CD14-positive monocyte (primary cell): Measurements from ENCODE around the gene EPHA8. TPM values are rescaled to one million over a fixed set of nuclear protein-coding genes. Genes with fewer than 3 reads are reported as not detected.

Source experiments
- DNase-seq, 3 donors: peaks; one replicate each; pipeline ENCODE4 v3.0.0-alpha.2; 2011 to 2022
- H2AFZ ChIP-seq: 2 replicates; pipeline ENCODE4 v1.6.0; 2012; ENCODE audit warnings: mild to moderate bottlenecking, low read depth, low read length, inconsistent platforms; ENCODE audit not compliant: insufficient read depth, poor library complexity, severe bottlenecking
- H3K27ac ChIP-seq, 2 donors: 1 replicate in 1 of 2; 2 replicates in 1 of 2; pipeline ENCODE4 v1.5.1; 2012 to 2013; ENCODE audit warnings: low read length in 2 of 2, control low read depth in 1 of 2, inconsistent platforms in 1 of 2, low read depth in 1 of 2, mild to moderate bottlenecking in 1 of 2
- H3K27me3 ChIP-seq, 2 donors: one replicate each; pipeline versions ENCODE4 v1.6.0 to v1.6.1; 2011 to 2013; ENCODE audit warnings: low read length in 2 of 2; ENCODE audit not compliant: control insufficient read depth in 2 of 2, insufficient read depth in 2 of 2
- H3K36me3 ChIP-seq, 2 donors: replicated peaks in 1 of 2; 1 replicate in 1 of 2; 2 replicates in 1 of 2; pipeline versions ENCODE4 v1.5.1 to v1.6.1; 2012 to 2013; ENCODE audit warnings: low read length in 2 of 2, control low read depth in 1 of 2, inconsistent platforms in 1 of 2, mild to moderate bottlenecking in 1 of 2; ENCODE audit not compliant: insufficient read depth in 2 of 2, control insufficient read depth in 1 of 2
- H3K4me1 ChIP-seq, 2 donors: 1 replicate in 1 of 2; 2 replicates in 1 of 2; pipeline versions ENCODE4 v1.5.1 to v1.6.1; 2012 to 2013; ENCODE audit warnings: low read length in 2 of 2, control low read depth in 1 of 2, inconsistent platforms in 1 of 2, mild to moderate bottlenecking in 1 of 2, moderate library complexity in 1 of 2; ENCODE audit not compliant: insufficient read depth in 2 of 2, control insufficient read depth in 1 of 2
- H3K4me2 ChIP-seq: replicated peaks from 2 replicates; pipeline ENCODE3; 2012; ENCODE audit warnings: low read length, moderate library complexity, mild to moderate bottlenecking; ENCODE audit not compliant: poor library complexity, severe bottlenecking; ENCODE audit errors: extremely low read depth
- H3K4me3 ChIP-seq, 3 experiments: fragments of 200-600 bp in 1 of 3; sonication (generic) in 1 of 3; replicated peaks in 1 of 3; 1 replicate in 2 of 3; 2 replicates in 1 of 3; pipeline ENCODE4 v1.5.1; 2011 to 2013; ENCODE audit warnings: low read length in 3 of 3, mild to moderate bottlenecking in 3 of 3, control low read depth in 2 of 3, low read depth in 2 of 3, inconsistent platforms in 1 of 3, moderate library complexity in 1 of 3
- H3K79me2 ChIP-seq: 2 replicates; pipeline ENCODE4 v1.6.0; 2012; ENCODE audit warnings: mild to moderate bottlenecking, control low read depth, inconsistent platforms, low read length, moderate library complexity; ENCODE audit not compliant: insufficient read depth
- H3K9ac ChIP-seq: 2 replicates; pipeline ENCODE4 v1.6.0; 2017; ENCODE audit warnings: low read length, mild to moderate bottlenecking; ENCODE audit not compliant: insufficient read depth, poor library complexity, severe bottlenecking
- H3K9me3 ChIP-seq, 2 donors: replicated peaks in 1 of 2; 1 replicate in 1 of 2; 2 replicates in 1 of 2; pipeline versions ENCODE4 v1.5.1 to v1.6.1; 2012 to 2013; ENCODE audit warnings: low read length in 2 of 2, control low read depth in 1 of 2; ENCODE audit not compliant: control insufficient read depth in 1 of 2, insufficient read depth in 1 of 2
- H4K20me1 ChIP-seq: 2 replicates; pipeline ENCODE4 v1.6.0; 2012; ENCODE audit warnings: mild to moderate bottlenecking, low read length, control low read depth, moderate library complexity; ENCODE audit not compliant: insufficient read depth
- H3K27ac Mint-ChIP-seq, 7 donors: one replicate each; pipeline ENCODE4 v1.8.0; 2020; ENCODE audit warnings: mild to moderate bottlenecking in 7 of 7, mixed read lengths in 7 of 7, moderate library complexity in 6 of 7, inconsistent platforms in 2 of 7
- H3K27me3 Mint-ChIP-seq, 3 donors: one replicate each; pipeline ENCODE4 v1.8.0; 2021 to 2022; ENCODE audit warnings: low read depth in 3 of 3, mild to moderate bottlenecking in 3 of 3, mixed read lengths in 3 of 3, moderate library complexity in 3 of 3, inconsistent platforms in 1 of 3
- H3K36me3 Mint-ChIP-seq, 2 donors: one replicate each; pipeline ENCODE4 v1.8.0; 2020; ENCODE audit warnings: mixed read lengths in 2 of 2, inconsistent platforms in 1 of 2, mild to moderate bottlenecking in 1 of 2
- H3K4me1 Mint-ChIP-seq: one replicate; pipeline ENCODE4 v1.8.0; 2020; ENCODE audit warnings: mild to moderate bottlenecking, mixed read lengths
- H3K4me3 Mint-ChIP-seq, 2 donors: one replicate each; pipeline ENCODE4 v1.8.0; 2020; ENCODE audit warnings: mild to moderate bottlenecking in 2 of 2, mixed read lengths in 2 of 2, moderate library complexity in 1 of 2
- H3K9me3 Mint-ChIP-seq, 7 donors: one replicate each; pipeline ENCODE4 v1.8.0; 2020 to 2022; ENCODE audit warnings: mixed read lengths in 7 of 7, mild to moderate bottlenecking in 6 of 7, moderate library complexity in 6 of 7, inconsistent platforms in 2 of 7
- WGBS: methylation state at CpG from one replicate; pipeline ENCODE4 v1.1.5; 2013; ENCODE audit warnings: missing lambda C conversion rate; ENCODE audit not compliant: insufficient coverage; 5-methylcytosine and 5-hydroxymethylcytosine counted together
- intact Hi-C, 2 donors: fragments of 100-400 bp; cut with micrococcal nuclease; formaldehyde crosslinking; loops; one replicate each; pipeline versions ENCODE4 v1.15.0 to v1.15.1; 2023
- polyA plus RNA-seq, 3 donors: library from polyadenylated mRNA; depleted of rRNA in 1 of 3; unstranded in 2 of 3; stranded (reverse) in 1 of 3; fragments of 300-500 nt in 2 of 3; fragments of >200 nt in 1 of 3; fragmentation: Illumina TruSeq in 2 of 3; gene quantifications; 1 replicate in 2 of 3; 2 replicates in 1 of 3; pipeline ENCODE4 v1.2.3, GENCODE V29; 2012 to 2021
- TF ChIP-seq, protein P1 (sequence below): fragments of 200-600 bp; IDR thresholded peaks from one replicate; pipeline ENCODE4 v1.8.0; 2022; ENCODE audit warnings: antibody characterized with exemption, mild to moderate bottlenecking

The EPHA8 gene
- polyA plus RNA-seq, 3 donors = 0.04 TPM; not detected in 2

DNA sequence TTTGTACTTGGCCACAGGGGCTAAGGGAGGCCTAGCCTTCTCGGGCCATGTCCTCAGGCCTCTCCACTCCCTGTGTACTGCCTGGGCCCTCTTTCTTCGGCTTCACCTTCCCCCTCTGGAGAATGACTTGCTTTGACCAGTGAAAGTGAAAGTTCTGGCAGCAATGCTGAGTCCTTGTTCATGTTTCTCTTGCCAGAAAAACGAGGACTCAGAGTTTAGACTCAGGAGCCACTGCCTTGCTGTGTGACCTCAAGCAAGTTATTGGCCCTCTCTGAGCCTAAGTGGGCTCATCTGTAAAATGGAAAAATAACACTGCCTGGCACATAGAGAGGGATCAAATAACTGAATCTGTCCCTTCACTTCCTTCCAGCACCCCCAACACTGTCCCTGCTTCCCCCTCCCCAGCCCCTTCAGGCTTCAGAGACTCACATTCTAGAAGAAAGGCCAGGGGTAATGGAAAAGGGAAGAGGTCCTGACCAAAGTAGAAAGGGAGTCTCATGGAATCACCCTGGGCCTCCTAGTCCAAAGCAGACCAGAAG lies 74.7 kb downstream of the EPHA8 start:
- intact Hi-C loops = no loop called here
- H3K4me1 ChIP-seq = peaks cover 16 to 22% of the 10 kb centered on the region in 2 donors
- H3K4me1 Mint-ChIP-seq = peaks cover 22% of the 10 kb centered on the region

DNA sequence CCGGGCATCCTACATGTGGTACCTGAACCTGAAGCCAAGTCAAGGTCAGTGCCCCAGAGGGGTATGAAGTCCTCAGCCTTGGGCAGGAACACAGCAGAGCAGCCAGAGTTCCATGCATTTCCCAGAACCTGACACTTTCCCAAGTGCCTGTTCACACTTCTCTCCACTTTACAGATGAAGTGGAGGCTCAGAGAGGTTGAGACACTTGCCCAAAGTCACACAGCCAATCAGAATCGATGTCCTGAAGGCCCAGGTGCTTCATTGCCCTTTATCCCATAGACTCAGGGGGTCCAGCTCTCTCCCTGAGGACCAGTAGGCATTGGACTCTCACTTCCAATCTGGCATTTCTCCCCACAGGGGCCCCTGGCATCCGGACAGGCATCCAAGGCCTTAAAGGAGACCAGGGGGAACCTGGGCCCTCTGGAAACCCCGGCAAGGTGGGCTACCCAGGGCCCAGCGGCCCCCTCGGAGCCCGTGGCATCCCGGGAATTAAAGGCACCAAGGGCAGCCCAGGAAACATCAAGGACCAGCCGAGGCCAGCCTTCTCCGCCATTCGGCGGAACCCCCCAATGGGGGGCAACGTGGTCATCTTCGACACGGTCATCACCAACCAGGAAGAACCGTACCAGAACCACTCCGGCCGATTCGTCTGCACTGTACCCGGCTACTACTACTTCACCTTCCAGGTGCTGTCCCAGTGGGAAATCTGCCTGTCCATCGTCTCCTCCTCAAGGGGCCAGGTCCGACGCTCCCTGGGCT lies 75.4 kb downstream of the EPHA8 start:
- TF ChIP-seq, protein P1, sequence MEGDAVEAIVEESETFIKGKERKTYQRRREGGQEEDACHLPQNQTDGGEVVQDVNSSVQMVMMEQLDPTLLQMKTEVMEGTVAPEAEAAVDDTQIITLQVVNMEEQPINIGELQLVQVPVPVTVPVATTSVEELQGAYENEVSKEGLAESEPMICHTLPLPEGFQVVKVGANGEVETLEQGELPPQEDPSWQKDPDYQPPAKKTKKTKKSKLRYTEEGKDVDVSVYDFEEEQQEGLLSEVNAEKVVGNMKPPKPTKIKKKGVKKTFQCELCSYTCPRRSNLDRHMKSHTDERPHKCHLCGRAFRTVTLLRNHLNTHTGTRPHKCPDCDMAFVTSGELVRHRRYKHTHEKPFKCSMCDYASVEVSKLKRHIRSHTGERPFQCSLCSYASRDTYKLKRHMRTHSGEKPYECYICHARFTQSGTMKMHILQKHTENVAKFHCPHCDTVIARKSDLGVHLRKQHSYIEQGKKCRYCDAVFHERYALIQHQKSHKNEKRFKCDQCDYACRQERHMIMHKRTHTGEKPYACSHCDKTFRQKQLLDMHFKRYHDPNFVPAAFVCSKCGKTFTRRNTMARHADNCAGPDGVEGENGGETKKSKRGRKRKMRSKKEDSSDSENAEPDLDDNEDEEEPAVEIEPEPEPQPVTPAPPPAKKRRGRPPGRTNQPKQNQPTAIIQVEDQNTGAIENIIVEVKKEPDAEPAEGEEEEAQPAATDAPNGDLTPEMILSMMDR = no peak
- H4K20me1 ChIP-seq = no peaks in the 10 kb centered on the region
- Mint-ChIP-seq H3K27ac (no peak overlapping the region), H3K4me1 (peaks cover 22% of the 10 kb centered on the region), H3K36me3 (no peaks in the 10 kb centered on the region), H3K9me3 (peaks cover 0 to 4% (median 0%) of the 10 kb centered on the region in 7 donors), H3K4me3 (no peak overlapping the region), H3K27me3 (peaks cover 7 to 10% (median 9%) of the 10 kb centered on the region in 3 donors)
- H3K27ac ChIP-seq = no peak overlapping the region
- DNase-seq = no peak
- H3K9ac ChIP-seq = no peak overlapping the region
- no peaks in the 10 kb centered on the region for H3K36me3 ChIP-seq
- H3K4me3 ChIP-seq = no peak overlapping the region
- no peak overlapping the region for H3K4me2 ChIP-seq
- intact Hi-C loops = no loop called here
- peaks cover 16 to 22% of the 10 kb centered on the region in 2 donors for H3K4me1 ChIP-seq
- WGBS = 89% methylated on average over 22 of the region's 23 CpGs
- H3K9me3 ChIP-seq = peaks cover 0 to 6% of the 10 kb centered on the region in 2 donors
- no peak overlapping the region for H2AFZ ChIP-seq
- no peaks in the 10 kb centered on the region for H3K27me3 ChIP-seq
- H3K79me2 ChIP-seq = no peaks in the 10 kb centered on the region

More for the DNA sequence above, 74.7 kb downstream of the EPHA8 start:
- Mint-ChIP-seq H3K9me3 (peaks cover 0 to 4% (median 0%) of the 10 kb centered on the region in 7 donors), H3K27ac (no peak overlapping the region), H3K36me3 (no peaks in the 10 kb centered on the region), H3K4me3 (no peak overlapping the region), H3K27me3 (peaks cover 9 to 17% (median 9%) of the 10 kb centered on the region in 3 donors)
- H3K4me3 ChIP-seq = no peak overlapping the region
- no peak overlapping the region for H3K27ac ChIP-seq
- no peaks in the 10 kb centered on the region for H3K27me3 ChIP-seq
- WGBS = 50% methylated on average over 2 of the region's 3 CpGs
- H3K9me3 ChIP-seq = peaks cover 0 to 6% of the 10 kb centered on the region in 2 donors
- no peaks in the 10 kb centered on the region for H3K79me2 ChIP-seq
- no peaks in the 10 kb centered on the region for H3K36me3 ChIP-seq
- no peak overlapping the region for H2AFZ ChIP-seq
- no peak overlapping the region for H3K9ac ChIP-seq
- DNase-seq = no peak
- H3K4me2 ChIP-seq = no peak overlapping the region
- TF ChIP-seq, protein P1 = no peak
- H4K20me1 ChIP-seq = no peaks in the 10 kb centered on the region
